GM23248 (cell line): ENCODE results near the gene BEND2. TPM values are rescaled to one million over a fixed set of nuclear protein-coding genes. Genes with fewer than 3 reads are reported as not detected.

Experiments
- DNase-seq: peaks from one replicate; pipeline ENCODE4 v3.0.0-alpha.2; 2015
- H2AFZ ChIP-seq: fragments of 200-600 bp; sonication (generic); 2 replicates; pipeline ENCODE4 v1.6.1; 2016; ENCODE audit warnings: antibody characterized with exemption
- H3F3A ChIP-seq: fragments of 200-600 bp; sonication (generic); 2 replicates; pipeline ENCODE4 v1.6.1; 2016; ENCODE audit warnings: mild to moderate bottlenecking, antibody characterized with exemption, mixed run types; ENCODE audit not compliant: insufficient read depth
- H3K27ac ChIP-seq: fragments of 200-600 bp; sonication (generic); 2 replicates; pipeline ENCODE4 v1.5.1; 2016; ENCODE audit warnings: mild to moderate bottlenecking
- H3K27me3 ChIP-seq: fragments of 200-600 bp; sonication (generic); replicated peaks from 2 replicates; pipeline ENCODE4 v1.6.1; 2016; ENCODE audit warnings: mild to moderate bottlenecking; ENCODE audit not compliant: insufficient read depth
- H3K36me3 ChIP-seq: fragments of 200-600 bp; sonication (generic); 2 replicates; pipeline ENCODE4 v1.6.1; 2016; ENCODE audit warnings: low read depth, mild to moderate bottlenecking
- H3K4me1 ChIP-seq: fragments of 200-600 bp; sonication (generic); 2 replicates; pipeline ENCODE4 v1.6.1; 2016; ENCODE audit warnings: mild to moderate bottlenecking; ENCODE audit not compliant: insufficient read depth
- H3K4me2 ChIP-seq: fragments of 200-600 bp; sonication (generic); one replicate; pipeline ENCODE4 v1.6.1; 2016; ENCODE audit warnings: mild to moderate bottlenecking; ENCODE audit not compliant: unreplicated experiment
- H3K4me3 ChIP-seq: fragments of 200-600 bp; sonication (generic); 2 replicates; pipeline ENCODE4 v1.5.1; 2016; ENCODE audit warnings: mild to moderate bottlenecking
- H3K79me2 ChIP-seq: fragments of 200-600 bp; sonication (generic); 2 replicates; pipeline ENCODE4 v1.6.1; 2016; ENCODE audit warnings: mild to moderate bottlenecking; ENCODE audit not compliant: insufficient read depth
- H3K9ac ChIP-seq: fragments of 200-600 bp; sonication (generic); 2 replicates; pipeline ENCODE4 v1.6.1; 2016; ENCODE audit warnings: mild to moderate bottlenecking
- H3K9me2 ChIP-seq: fragments of 200-600 bp; sonication (generic); 2 replicates; pipeline ENCODE4 v1.6.1; 2016; ENCODE audit warnings: mixed run types, mild to moderate bottlenecking, moderate library complexity; ENCODE audit not compliant: insufficient read depth
- H3K9me3 ChIP-seq: fragments of 200-600 bp; sonication (generic); one replicate; pipeline ENCODE4 v1.6.1; 2017; ENCODE audit warnings: low read depth
- H4K20me1 ChIP-seq: fragments of 200-600 bp; sonication (generic); 2 replicates; pipeline ENCODE4 v1.6.0; 2016; ENCODE audit not compliant: insufficient read depth
- EZH2 ChIP-seq: fragments of 200-600 bp; sonication (generic); IDR thresholded peaks from 2 replicates; pipeline ENCODE4 v1.6.1; 2018; ENCODE audit warnings: antibody characterized with exemption, mild to moderate bottlenecking; ENCODE audit not compliant: insufficient read depth, poor library complexity, severe bottlenecking
- EZH2phosphoT487 ChIP-seq: fragments of 200-600 bp; sonication (generic); IDR thresholded peaks from 2 replicates; pipeline ENCODE4 v1.6.1; 2018; ENCODE audit warnings: antibody characterized with exemption, moderate library complexity, mild to moderate bottlenecking, low read depth; ENCODE audit not compliant: insufficient read depth
- WGBS, 2 experiments: methylation state at CpG; one replicate each; pipeline ENCODE4 v1.1.6; 2015 to 2017; ENCODE audit warnings: low lambda C conversion rate in 2 of 2, low coverage in 1 of 2; ENCODE audit errors: missing lambda C conversion rate in 2 of 2; 5-methylcytosine and 5-hydroxymethylcytosine counted together
- in situ Hi-C: fragments of 300-500 bp; cut with MboI; formaldehyde crosslinking; loops from 2 replicates; pipeline ENCODE4 v1.15.0; 2020
- polyA plus RNA-seq: library from polyadenylated mRNA; unstranded; fragments of >200 nt; fragmentation: Nextera tagmentation; extraction: Ambion mirVana; gene quantifications from 2 replicates; pipeline ENCODE4 v1.2.1, GENCODE V29; 2016
- total RNA-seq: library from RNA; depleted of rRNA; stranded (reverse); fragments of >200 nt; shearing (Covaris generic); gene quantifications from 2 replicates; pipeline ENCODE4 v1.2.3, GENCODE V29; 2014

The BEND2 gene
- total and polyA plus RNA-seq, 2 experiments from 2014 or later = not detected

- H3K4me1 ChIP-seq = no peaks in the 10 kb centered on the region
- H3K27me3 ChIP-seq = no peaks in the 10 kb centered on the region
- in situ Hi-C loops = no loop called here
- H3K36me3 ChIP-seq = no peaks in the 10 kb centered on the region
- H2AFZ ChIP-seq = no peak overlapping the region
- no peak for DNase-seq
- H3K9ac ChIP-seq = no peak overlapping the region
- no peak overlapping the region for H3K4me2 ChIP-seq
- 55 to 62% methylated on average over 4 of the region's 4 CpGs for WGBS, 2 experiments
- no peaks in the 10 kb centered on the region for H3K9me2 ChIP-seq
- H3K9me3 ChIP-seq = no peaks in the 10 kb centered on the region
- no peak overlapping the region for H3K4me3 ChIP-seq
- no peak overlapping the region for H3K27ac ChIP-seq
- TF ChIP-seq EZH2 = no peak
- H3K79me2 ChIP-seq = no peaks in the 10 kb centered on the region
- no peaks in the 10 kb centered on the region for H3F3A ChIP-seq
- H4K20me1 ChIP-seq = no peaks in the 10 kb centered on the region
Observed at GRCh38 chrX:18179446-18179845, 41.2 kb downstream of the BEND2 start.

GRCh38 chrX:18174971-18175370 lies 45.7 kb downstream of the BEND2 start:
- Histone ChIP-seq H3K36me3 (no peaks in the 10 kb centered on the region), H3K79me2 (no peaks in the 10 kb centered on the region), H3K9ac (no peak overlapping the region), H3F3A (no peaks in the 10 kb centered on the region), H3K9me2 (no peaks in the 10 kb centered on the region), H3K27me3 (no peaks in the 10 kb centered on the region), H3K4me2 (no peak overlapping the region), H3K4me1 (no peaks in the 10 kb centered on the region), H3K9me3 (no peaks in the 10 kb centered on the region), H4K20me1 (no peaks in the 10 kb centered on the region), H2AFZ (no peak overlapping the region), H3K27ac (no peak overlapping the region), H3K4me3 (no peak overlapping the region)
- in situ Hi-C loops = no loop called here
- WGBS, 2 experiments = 21 to 23% methylated on average over 5 of the region's 5 CpGs
- TF ChIP-seq EZH2 (no peak), EZH2phosphoT487 (no peak)
- no peak for DNase-seq

GRCh38 chrX:18174209-18174608 lies 46.5 kb downstream of the BEND2 start:
- in situ Hi-C loops = no loop called here

DNA sequence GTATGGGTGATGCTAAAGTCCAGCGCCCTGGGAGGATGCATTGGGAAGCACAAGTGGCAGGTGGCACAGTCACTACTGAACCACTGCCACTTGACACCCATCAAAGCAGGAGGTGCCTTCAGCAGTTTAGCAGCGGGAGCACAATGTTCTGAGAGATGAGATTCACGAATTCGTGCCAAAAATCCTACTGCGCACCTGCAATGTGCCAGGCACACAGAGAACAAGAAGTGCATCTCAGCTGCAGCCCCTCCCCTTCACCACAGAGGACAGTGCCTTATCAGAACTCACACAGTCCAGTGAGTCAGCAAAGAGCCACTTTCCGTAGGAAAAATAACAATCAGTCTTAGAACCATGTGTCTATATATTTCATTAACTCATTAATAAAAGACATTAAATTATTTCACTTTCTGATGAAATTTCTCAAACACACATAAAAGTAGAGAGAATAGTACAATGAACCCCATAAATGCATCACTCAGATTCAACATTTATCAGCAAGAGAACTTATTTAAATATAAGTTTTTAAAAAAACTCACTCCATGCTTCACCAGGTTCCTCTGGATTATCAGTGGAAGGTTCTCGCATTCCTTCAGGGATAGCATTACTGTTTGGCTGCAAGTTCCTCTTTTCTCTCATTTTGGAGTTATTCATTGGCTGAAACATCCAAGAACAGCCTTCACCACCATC lies 47.0 kb downstream of the BEND2 start:
- no peak overlapping the region for H2AFZ ChIP-seq
- no peaks in the 10 kb centered on the region for H3K27me3 ChIP-seq
- no peak overlapping the region for H3K4me2 ChIP-seq
- H3K36me3 ChIP-seq = no peaks in the 10 kb centered on the region
- H3K4me1 ChIP-seq = no peaks in the 10 kb centered on the region
- TF ChIP-seq EZH2phosphoT487 (no peak), EZH2 (no peak)
- no peaks in the 10 kb centered on the region for H3F3A ChIP-seq
- in situ Hi-C loops = no loop called here
- no peaks in the 10 kb centered on the region for H3K79me2 ChIP-seq
- no peaks in the 10 kb centered on the region for H3K9me2 ChIP-seq
- H3K4me3 ChIP-seq = no peak overlapping the region
- 79 to 84% methylated on average over 7 of the region's 7 CpGs for whole genome bisulfite sequencing, 2 experiments
- no peak overlapping the region for H3K27ac ChIP-seq
- DNase-seq = no peak
- no peak overlapping the region for H3K9ac ChIP-seq
- H3K9me3 ChIP-seq = no peaks in the 10 kb centered on the region
- no peaks in the 10 kb centered on the region for H4K20me1 ChIP-seq

More at GRCh38 chrX:18174209-18174608, 46.5 kb downstream of the BEND2 start:
- no peak overlapping the region for H2AFZ ChIP-seq
- WGBS, 2 experiments = 63 to 71% methylated on average over 6 to 7 of the region's 7 CpGs
- H4K20me1 ChIP-seq = no peaks in the 10 kb centered on the region
- H3K79me2 ChIP-seq = no peaks in the 10 kb centered on the region
- no peaks in the 10 kb centered on the region for H3K36me3 ChIP-seq
- H3K4me3 ChIP-seq = no peak overlapping the region
- DNase-seq = no peak
- no peaks in the 10 kb centered on the region for H3K4me1 ChIP-seq
- no peak overlapping the region for H3K27ac ChIP-seq
- no peaks in the 10 kb centered on the region for H3K9me3 ChIP-seq
- H3K4me2 ChIP-seq = no peak overlapping the region
- TF ChIP-seq EZH2phosphoT487 (no peak), EZH2 (no peak)
- H3K27me3 ChIP-seq = no peaks in the 10 kb centered on the region
- no peaks in the 10 kb centered on the region for H3K9me2 ChIP-seq
- no peak overlapping the region for H3K9ac ChIP-seq
- H3F3A ChIP-seq = no peaks in the 10 kb centered on the region
